Inferior parietal cortex (tissue), 1 donor: ENCODE data around the gene SLC10A6.
"Not testable (repeated sequence)": the region's sequence is repeated elsewhere in the genome, so short reads cannot be mapped to it uniquely, and the experiment has no call there.

ENCODE experiments used
- DNase-seq: peaks from one replicate; pipeline ENCODE4 v3.0.0-alpha.2; 2016; ENCODE audit errors: extremely low spot score

SLC10A6 gene, protein sequence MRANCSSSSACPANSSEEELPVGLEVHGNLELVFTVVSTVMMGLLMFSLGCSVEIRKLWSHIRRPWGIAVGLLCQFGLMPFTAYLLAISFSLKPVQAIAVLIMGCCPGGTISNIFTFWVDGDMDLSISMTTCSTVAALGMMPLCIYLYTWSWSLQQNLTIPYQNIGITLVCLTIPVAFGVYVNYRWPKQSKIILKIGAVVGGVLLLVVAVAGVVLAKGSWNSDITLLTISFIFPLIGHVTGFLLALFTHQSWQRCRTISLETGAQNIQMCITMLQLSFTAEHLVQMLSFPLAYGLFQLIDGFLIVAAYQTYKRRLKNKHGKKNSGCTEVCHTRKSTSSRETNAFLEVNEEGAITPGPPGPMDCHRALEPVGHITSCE

DNA sequence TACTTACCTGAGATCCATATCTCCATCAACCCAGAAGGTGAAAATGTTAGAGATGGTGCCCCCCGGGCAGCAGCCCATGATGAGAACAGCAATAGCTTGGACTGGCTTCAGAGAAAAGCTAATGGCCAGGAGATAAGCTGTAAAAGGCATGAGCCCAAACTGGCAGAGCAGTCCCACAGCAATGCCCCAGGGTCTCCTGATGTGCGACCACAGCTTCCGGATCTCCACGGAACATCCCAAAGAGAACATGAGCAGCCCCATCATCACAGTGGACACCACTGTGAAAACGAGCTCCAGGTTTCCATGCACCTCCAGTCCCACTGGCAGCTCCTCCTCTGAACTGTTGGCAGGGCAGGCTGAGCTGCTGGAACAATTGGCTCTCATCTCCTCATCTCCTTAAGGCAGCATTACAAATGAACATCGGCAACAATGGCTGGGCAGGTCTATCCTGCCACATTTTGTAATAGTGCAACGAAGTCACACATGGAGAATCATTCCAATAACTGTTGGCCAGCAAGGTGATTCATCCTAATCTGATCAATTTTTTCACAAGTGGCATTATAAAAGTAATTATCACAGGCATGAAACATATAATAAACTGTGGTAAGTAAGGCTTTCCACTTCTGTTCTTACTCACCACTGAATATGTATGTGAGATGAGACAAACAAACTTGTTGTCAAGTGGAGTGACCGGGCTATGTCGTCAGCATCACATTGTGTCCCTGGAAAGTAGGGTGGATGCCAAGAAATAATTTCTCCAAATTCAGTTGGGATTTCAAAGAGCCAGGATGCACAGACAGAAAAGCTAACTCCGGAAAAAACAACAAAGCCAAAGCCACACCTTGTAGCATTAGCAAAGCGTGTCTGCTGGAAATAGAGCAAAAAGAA, at the start of gene SLC10A6:
SLC10A6 (minus strand) TSS at position 653 of the 888 bp plus-strand sequence; CDS start at position 384, 269 bp downstream.
- no peak for DNase-seq

DNA sequence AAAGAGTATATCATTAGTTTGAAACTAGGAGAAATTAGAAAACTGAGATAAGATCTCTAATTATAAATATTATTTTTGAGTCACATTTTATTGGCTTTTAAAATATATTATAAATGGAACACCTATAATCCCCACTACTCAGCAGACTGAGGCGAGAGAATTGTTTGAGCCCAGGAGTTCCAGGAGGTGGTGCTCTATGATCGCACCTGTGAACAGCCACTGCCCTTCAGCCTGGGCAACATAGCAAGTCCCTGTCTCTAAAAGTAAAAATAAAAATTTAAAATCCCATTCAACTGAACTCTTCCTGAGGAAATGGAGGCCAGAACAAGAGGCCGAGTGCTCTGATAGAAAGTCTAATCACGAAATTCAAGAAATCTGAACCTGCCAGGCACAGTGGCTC, 49.4 kb upstream of the SLC10A6 start:
- no peak for DNase-seq

DNA sequence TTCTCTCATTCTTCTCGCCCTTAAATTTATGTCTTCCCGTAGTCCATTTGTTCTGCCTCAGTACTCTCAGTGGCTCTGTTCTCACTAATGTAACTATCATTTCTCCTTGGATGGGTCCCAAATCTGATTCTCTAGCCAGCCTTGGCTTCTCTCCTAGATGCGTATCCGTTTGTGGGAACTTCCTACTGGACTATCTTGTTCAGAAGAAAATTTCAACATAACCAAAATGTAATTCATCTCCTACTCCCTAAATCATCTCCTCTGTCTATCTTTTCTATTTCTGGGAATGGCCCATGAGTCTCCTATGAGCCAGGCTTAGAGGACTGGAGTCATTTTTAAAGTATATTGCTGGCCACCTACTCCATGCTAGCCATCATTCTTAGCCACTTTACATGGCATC, 47.4 kb upstream of the SLC10A6 start:
- DNase-seq = no peak

DNA sequence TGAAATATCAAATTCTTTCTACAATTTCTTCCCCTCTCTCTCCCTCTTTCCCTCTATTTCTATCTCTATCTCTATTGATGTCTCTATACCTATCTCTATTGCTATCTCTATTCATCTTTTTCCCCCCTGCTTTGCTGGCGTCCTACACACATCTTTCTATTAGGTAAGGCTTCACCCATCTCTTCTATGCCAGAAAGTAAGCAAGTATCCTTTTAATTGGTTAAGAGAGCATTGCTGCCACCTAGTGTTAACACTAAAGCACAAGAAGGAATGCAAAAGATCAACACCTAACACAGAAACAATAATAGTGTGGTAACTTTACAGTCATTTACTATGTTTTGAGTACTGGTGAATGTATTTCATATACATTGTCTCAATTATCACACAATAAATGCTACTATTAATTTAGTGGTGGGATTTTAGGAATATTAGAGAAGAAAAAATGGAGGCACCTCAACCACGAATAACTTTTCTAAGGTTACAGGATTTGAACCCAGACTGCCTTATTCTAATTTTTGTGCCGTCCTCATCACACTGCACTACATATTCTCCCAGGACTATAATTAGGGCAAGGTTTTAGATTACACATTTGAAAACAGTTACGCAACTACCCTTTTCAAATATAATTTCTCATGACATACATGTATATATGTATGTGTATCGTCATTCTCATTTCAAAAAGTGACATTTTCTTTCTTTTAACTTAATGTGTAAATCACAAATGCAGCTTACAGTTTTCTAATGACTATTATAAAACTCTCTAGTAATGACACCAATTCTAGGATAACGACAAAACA, 46.7 kb upstream of the SLC10A6 start:
- peak; percentile 93 for DNase-seq

DNA sequence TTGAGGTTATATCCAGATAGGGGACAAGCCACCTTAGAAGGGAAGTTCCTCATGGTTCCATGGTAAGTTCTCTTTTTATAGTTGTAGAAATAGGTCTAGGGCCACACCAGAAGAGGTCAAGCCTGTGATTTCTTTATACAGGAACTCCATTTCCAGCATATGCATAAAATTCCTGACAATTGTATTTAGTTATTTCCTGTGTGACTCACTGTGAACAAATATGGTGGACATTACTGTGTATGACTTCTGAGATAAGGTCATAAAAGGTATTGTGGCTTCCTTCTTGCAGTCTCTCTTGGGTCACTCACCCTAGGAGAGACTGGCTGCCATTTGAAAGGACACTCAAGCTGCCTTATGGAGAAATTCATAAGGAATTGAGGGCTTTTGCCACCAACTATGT, 45.3 kb upstream of the SLC10A6 start:
- DNase-seq = no peak

DNA sequence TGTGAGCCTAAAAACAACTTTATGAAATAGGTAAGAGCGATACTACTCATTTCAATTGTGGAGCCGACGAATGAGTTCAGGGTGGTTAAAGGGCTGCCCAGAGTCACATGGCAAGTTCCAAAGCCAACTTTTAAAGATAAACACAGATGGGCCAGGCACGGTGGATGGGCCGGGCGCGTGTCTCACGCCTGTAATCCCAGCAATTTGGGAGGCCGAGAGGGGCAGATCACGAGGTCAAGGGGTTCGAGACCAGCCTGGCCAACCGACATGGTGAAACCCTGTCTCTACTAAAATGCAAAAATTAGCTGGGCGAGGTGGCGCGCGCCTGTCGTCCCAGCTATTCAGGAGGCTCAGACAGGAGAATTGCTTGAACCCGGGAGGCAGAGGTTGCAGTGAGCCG, 44.0 kb upstream of the SLC10A6 start:
- no peak for DNase-seq

DNA sequence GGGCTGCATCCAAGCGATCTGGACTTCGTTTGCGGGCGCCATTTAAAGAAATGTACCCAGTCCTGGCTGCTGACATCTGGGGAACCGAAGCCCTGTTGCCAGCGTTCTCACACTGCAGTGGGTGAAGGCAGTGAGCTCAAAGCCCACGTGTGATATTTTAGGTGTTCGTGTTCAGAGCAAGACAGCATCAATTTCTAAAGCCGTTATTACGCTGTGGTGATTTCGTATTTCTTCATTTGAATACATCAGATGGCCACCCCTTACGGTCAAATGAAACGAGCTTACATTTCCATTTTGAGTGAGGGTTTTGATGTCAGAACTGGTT, 43.4 kb upstream of the SLC10A6 start:
- DNase-seq = peak; percentile 61

DNA sequence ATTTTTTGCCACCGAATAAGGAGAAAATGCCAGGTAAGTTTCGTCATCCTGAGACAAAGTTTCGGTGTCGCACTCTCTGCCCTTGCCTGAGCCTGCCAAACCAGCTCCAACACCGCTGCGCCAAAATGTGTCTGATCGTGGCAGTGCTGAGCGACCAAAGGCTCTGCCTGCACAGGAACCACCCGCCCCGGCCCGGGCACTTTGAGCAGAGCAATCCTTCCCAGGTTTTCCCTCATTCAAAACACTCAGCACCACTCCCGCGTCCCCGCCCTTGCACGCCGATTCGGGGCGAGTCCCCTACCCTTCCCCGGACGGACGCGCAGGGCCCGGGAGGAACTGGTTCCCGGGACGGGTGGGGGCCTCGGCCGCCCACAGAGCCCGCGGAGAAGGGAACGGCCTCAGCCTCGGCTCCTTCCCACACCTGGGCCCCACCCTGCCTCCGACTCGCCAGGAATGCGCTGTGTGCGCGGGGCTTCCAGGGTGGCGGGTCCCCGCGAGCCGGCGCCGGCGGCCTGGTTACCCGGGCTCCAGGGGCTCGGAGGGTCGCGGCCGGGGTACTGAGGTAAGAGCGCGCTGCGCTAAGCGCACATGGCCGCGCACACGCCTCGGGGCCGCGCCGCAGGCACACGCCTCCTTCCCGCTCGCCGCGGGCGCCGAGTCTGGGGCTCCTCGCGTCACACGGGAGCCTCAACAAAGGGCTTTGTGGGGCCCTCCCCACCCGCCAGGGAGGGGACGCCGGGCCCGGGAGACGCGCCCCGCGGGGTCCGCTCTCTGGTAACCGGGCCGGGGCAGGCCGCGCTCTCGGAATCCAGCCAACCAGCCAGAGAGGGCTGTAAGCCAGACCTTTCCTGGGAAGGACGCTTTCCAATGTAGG, 42.8 kb upstream of the SLC10A6 start, which contains the start of gene C4orf36:
C4orf36 (minus strand) TSS at position 661 of the 874 bp plus-strand sequence. CDS start 902 bp downstream, outside the sequence.
- peak; percentile 45 for DNase-seq

DNA sequence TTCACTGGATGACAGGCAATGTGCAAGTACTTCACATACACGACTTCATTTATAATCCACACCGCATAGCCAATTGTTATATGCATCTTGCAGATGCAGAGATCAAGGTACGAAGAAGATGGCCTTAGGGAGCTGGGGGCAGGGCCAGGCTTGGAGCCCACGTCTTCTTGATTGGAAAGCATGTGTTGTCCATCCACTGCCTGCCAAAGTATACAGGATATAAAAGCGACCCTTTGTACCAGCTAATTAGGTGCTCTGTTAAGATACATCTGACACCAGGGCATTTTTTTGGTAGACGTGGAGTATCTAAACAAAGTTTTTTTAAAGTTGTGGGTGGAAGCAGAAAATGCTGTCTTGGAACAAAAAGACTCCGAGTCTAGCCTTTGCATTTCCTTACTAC, 41.6 kb upstream of the SLC10A6 start:
- no peak for DNase-seq

DNA sequence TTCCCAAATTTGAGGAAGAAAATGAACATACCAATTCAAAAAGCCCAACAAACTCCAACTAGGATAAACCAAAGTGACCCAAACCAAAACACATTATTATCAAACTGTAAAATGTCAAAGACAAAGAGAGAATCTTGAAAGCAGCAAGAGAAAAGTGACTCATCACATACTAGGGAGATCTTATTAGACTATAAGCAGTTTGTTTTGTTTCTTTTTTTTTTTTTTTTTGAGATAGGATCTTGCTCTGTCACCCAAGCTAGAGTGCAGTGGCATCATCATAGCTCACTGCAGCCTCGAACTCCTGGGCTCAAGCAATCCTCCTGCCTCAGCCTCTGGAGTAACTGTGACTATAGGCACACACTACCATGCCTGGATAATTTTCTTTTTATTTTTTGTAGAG, 30.5 kb upstream of the SLC10A6 start:
- no peak for DNase-seq

DNA sequence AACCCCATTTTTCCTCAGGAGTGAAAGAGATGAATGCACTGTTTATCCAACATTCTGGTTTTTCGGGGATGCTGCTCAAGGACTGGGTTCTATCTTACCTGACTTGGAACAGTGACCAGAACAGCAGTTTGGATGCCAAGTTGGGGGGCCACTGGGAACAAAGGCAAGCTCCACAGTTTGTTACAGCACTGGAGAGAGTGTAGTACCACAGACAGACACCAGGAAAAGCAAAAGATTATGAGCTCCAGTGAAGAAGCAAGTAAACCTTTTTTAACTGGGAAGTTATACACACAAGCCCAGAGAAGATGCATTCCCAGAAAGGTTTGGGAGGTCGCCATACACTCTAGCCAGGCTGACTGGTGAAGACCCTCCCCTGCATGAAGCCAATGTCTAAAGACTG, 29.5 kb upstream of the SLC10A6 start:
- DNase-seq = no peak

DNA sequence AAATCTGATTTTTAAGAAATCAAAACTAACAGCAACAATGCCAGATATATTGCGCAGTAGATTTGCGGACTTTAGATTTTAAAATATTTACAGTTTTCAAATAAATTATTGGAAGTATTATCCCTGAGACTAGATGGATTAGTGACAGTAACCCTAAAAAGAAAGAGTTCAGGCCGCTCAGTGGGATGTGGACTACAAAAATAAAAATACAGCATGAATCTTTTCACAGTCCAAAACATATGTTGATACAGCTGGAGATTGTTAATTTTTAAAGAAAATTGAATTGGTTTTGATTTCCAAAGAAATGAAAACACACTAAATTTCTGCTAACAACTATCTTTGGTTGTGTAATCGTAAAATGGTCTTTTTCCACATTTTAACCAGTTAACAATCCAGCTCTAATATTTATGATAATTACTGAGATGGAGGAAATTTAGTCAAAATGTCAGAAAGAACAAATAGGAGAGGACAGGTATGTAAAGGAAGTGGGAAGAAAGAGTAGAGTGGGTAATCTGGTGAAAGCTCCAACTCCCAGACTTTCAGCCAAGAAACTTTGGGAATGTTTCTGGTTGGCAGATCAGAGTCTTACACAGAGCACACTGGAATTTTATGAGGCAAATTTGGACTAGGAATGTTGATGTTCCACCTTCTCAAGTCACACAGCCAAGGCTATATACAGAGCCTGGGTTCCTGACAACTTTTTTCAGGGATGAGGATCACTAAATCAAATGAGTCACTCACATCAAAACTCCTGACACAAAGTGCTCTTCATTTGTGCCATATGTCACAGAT, 27.9 kb upstream of the SLC10A6 start:
- no peak for DNase-seq

DNA sequence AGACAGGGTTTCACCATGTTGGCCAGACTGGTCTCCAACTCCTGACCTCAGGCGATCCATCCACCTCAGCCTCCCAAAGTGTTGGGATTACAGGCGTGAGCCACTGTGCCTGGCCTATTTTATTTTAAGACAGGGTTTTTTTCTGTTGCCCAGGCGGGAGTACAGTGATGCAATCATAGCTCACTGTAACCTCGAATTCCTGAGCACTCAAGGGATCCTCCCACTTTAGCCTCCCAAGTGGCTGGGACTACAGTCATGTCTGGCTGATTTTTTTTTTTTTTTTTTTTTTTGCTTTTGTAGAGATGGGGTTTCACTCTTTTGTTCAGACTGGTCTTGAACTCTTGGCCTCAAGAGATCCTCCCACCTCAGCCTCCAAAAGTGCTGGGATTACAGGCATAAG, 26.3 kb upstream of the SLC10A6 start:
- not testable (repeated sequence) for DNase-seq

DNA sequence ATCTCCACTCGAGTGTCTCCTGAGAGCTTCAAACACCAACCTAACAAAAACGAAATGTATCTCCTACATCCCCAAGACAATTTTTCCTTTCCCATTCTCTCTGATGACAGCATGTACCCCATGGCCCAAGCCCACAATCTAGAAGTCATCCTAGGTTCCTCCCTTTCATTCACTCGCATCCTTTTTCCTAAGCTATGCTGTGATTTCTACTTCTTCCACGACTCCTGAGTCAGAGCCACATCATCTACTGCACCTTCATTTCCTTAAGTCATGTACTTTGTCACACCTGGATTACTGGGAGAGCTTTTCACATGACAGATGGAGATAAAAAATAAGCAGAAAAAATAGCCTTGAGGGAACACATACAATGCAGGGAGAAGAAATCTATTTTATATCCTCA, 23.0 kb upstream of the SLC10A6 start:
- DNase-seq = no peak

DNA sequence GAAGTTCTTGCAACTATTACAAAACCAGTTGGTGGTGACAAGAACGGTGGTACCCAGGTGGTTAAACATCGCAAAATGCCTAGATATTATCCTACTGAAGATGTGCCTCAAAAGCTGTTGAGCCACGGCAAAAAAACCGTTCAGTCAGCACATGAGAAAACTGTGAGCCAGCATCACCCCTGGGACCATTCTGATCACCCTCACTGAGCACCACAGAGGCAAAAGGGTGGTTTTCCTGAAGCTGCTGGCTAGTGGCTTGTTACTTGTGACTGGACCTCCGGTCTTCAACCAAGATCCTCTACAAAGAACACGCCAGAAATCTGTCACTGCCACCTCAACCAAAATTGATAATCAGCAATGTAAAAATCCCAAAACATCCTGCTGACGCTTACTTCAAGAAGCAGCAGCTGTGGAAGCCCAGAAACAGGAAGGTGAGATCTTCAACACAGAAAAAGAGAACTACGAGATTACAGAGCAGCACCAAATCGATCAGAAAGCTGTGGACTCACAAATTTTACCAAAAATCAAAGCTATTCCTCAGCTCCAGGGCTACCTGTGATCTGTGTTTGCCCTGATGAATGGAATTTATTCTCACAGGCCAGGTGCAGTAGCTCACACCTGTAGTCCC, 21.4 kb upstream of the SLC10A6 start:
- DNase-seq = no peak

DNA sequence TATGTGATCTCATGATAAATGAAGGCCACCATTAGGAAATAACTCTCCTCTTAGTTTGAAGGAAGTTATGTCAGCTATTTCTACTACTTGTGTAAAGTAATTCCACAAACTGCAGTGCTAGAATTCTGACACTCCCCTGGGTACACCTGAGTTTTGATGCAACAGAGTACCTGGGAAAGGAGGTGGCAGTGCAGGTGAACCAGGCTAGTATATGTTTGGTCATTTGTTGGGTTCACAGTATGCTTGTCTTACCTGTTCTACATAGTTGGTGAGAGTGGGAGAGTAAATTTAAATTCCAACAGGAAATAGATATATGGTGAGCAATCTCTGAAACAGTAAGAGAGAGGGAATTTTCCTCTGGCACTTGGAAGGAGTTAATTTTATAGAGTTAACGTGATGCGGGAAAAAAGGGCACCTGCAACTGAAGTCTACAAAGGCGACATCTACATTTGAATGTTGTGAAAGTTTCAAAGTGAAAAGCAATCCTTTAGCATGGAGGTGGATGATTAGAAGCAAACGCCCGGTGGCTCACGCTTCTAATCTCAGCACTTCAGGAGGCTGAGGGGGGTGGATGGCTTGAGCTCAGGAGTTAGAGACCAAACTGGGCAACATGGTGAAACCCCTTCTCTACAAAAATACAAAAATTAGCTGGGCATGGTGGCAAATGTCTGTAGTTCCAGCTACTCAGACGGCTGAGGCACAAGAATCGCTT, 8.3 kb upstream of the SLC10A6 start:
- no peak for DNase-seq

DNA sequence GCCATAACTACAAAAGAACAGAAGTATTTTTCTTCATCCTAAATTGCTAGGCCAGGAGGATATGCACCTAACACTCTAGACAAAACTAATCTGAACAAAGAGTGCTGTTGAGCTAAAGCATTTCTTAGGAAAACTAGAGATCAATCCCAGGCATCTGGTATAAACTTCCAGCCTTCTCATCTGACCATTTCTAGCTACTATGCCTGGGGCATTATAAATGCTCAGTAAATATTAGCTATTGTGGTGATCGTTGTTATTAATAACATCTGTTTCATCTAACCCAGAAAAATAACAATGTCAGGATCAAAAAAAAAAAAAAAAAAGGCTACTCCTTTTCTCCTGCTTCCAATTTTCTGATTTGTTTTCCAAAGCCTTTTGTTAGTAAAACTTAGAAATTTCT, 7.7 kb upstream of the SLC10A6 start:
- no peak for DNase-seq

DNA sequence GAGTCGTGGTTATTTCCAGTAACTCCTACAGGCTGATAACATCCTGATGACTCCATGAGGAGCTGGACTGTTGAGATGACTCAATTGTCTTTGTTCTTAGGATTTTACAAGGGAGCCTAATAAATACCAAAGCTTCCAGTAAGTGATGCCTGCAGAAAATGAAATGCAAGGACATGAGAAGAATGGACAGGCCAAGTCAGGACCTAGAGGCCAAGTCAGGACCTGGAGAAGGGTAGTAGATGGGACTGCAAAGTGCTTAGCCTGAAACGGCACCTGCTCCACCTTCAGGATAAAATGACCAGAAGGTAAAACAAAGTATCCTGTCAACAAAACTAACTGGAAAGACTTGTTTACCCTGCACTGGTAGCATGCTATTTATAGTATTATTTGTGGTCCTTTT, 6.4 kb upstream of the SLC10A6 start:
- DNase-seq = no peak

DNA sequence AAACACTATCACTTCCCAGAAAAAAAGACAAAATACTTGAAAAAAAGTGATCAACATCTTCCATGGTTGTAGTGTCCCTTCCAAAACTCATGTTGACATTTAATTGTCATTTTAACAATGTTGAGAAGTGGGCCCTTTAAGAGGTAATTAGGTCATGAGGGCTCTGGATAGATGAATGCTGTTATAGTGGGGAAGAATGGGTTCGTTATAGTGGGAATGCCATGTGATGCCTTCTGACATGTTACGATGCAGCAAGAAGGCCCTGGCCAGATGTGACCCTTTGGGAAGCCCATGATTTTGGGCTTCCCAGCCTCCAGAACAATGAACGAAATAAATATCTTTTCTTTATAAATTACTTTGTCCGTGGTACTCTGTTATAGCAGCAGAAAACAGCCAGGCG, 4.0 kb upstream of the SLC10A6 start:
- DNase-seq = no peak
